ENCODE results near the gene VIPR2.
"Not testable (repeated sequence)": the region's sequence is repeated elsewhere in the genome, so short reads cannot be mapped to it uniquely, and the experiment has no call there.

The VIPR2 gene

GRCh38 chr7:159010937-159011721 lies 133.5 kb downstream of the VIPR2 start:
- no peak for DNase-seq (ENCODE audit: low read depth in 3 of 3)

- no peak for DNase-seq (ENCODE audit: low read depth in 3 of 3)
These were observed 134.3 kb downstream of the VIPR2 start for GRCh38 chr7:159010411-159010810.

GRCh38 chr7:159009951-159010350 lies 134.7 kb downstream of the VIPR2 start:
- no peak for DNase-seq (ENCODE audit: low read depth in 3 of 3)

GRCh38 chr7:159008417-159008816 lies 136.2 kb downstream of the VIPR2 start:
- no peak for DNase-seq (ENCODE audit: low read depth in 3 of 3)

- no peak for DNase-seq (ENCODE audit: low read depth in 3 of 3)
These were observed 136.7 kb downstream of the VIPR2 start for GRCh38 chr7:159007996-159008389.

GRCh38 chr7:159007364-159007995 lies 137.2 kb downstream of the VIPR2 start:
- DNase-seq (ENCODE audit: low read depth in 3 of 3) = no peak

- no peak for DNase-seq (ENCODE audit: low read depth in 3 of 3)
These were observed 138.0 kb downstream of the VIPR2 start for GRCh38 chr7:159006610-159007130.

GRCh38 chr7:159006022-159006609 lies 138.6 kb downstream of the VIPR2 start:
- DNase-seq (ENCODE audit: low read depth in 3 of 3) = not testable (repeated sequence)

GRCh38 chr7:159005618-159006017 lies 139.0 kb downstream of the VIPR2 start:
- DNase-seq (ENCODE audit: low read depth in 3 of 3) = no peak

GRCh38 chr7:159004411-159004810 lies 140.3 kb downstream of the VIPR2 start:
- DNase-seq (ENCODE audit: low read depth in 3 of 3) = peak in 2 of 3 experiments; percentile 7 to 41

GRCh38 chr7:159001811-159002210 lies 142.9 kb downstream of the VIPR2 start:
- no peak for DNase-seq (ENCODE audit: low read depth in 3 of 3)

GRCh38 chr7:159000859-159001435 lies 143.7 kb downstream of the VIPR2 start:
- no peak for DNase-seq (ENCODE audit: low read depth in 3 of 3)

GRCh38 chr7:159000070-159000469 lies 144.6 kb downstream of the VIPR2 start:
- no peak for DNase-seq (ENCODE audit: low read depth in 3 of 3)

- DNase-seq (ENCODE audit: low read depth in 3 of 3) = no peak
These were observed 145.2 kb downstream of the VIPR2 start for GRCh38 chr7:158999496-158999895.

GRCh38 chr7:158998261-158998660 lies 146.4 kb downstream of the VIPR2 start:
- DNase-seq (ENCODE audit: low read depth in 3 of 3) = not testable (repeated sequence)

- no peak for DNase-seq (ENCODE audit: low read depth in 3 of 3)
These were observed 147.2 kb downstream of the VIPR2 start for GRCh38 chr7:158997471-158997870.

- DNase-seq (ENCODE audit: low read depth in 3 of 3) = no peak
These were observed 147.6 kb downstream of the VIPR2 start for GRCh38 chr7:158997110-158997453.

- no peak for DNase-seq (ENCODE audit: low read depth in 3 of 3)
These were observed 148.2 kb downstream of the VIPR2 start for GRCh38 chr7:158996214-158997109.

GRCh38 chr7:158995514-158995913 lies 149.2 kb downstream of the VIPR2 start:
- no peak for DNase-seq (ENCODE audit: low read depth in 3 of 3)

- no peak for DNase-seq (ENCODE audit: low read depth in 3 of 3)
These were observed 150.0 kb downstream of the VIPR2 start for GRCh38 chr7:158994687-158995086.

GRCh38 chr7:158993591-158993990 lies 151.1 kb downstream of the VIPR2 start:
- DNase-seq (ENCODE audit: low read depth in 3 of 3) = no peak

All from stimulated activated CD4-positive, alpha-beta T cell treated with anti-CD3 and anti-CD28 coated beads, TNF-alpha, amount 100 ng/mL, for 24 hours (primary cell).